Parathyroid adenoma (tissue), 2 donors: Measurements from ENCODE around the gene TNNI3.
"Not testable (repeated sequence)": the region's sequence is repeated elsewhere in the genome, so short reads cannot be mapped to it uniquely, and the experiment has no call there.

Source experiments
- H2AFZ ChIP-seq: fragments of 300-600 bp; sonication (generic); one replicate; pipeline ENCODE4 v1.7.0; 2017; ENCODE audit warnings: antibody characterized with exemption, mild to moderate bottlenecking
- H3K27ac ChIP-seq: fragments of 300-600 bp; sonication (generic); one replicate; pipeline ENCODE4 v1.7.0; 2017
- H3K27me3 ChIP-seq: fragments of 300-600 bp; sonication (generic); one replicate; pipeline ENCODE4 v1.7.0; 2017; ENCODE audit warnings: low read length; ENCODE audit not compliant: control insufficient read depth, insufficient read depth
- H3K36me3 ChIP-seq: fragments of 300-600 bp; sonication (generic); one replicate; pipeline ENCODE4 v1.7.0; 2017; ENCODE audit warnings: low read length; ENCODE audit not compliant: control insufficient read depth, insufficient read depth
- H3K4me1 ChIP-seq: fragments of 300-600 bp; sonication (generic); one replicate; pipeline ENCODE4 v1.7.0; 2017; ENCODE audit warnings: control low read depth
- H3K4me2 ChIP-seq: fragments of 300-600 bp; sonication (generic); one replicate; pipeline ENCODE4 v1.7.0; 2017; ENCODE audit warnings: low read length
- H3K4me3 ChIP-seq: fragments of 300-600 bp; sonication (generic); one replicate; pipeline ENCODE4 v1.7.0; 2017; ENCODE audit warnings: low read depth, low read length
- H3K79me2 ChIP-seq: fragments of 300-600 bp; sonication (generic); one replicate; pipeline ENCODE4 v1.7.0; 2017; ENCODE audit warnings: control low read depth
- H3K9ac ChIP-seq: fragments of 300-600 bp; sonication (generic); one replicate; pipeline ENCODE4 v1.7.0; 2017; ENCODE audit warnings: mild to moderate bottlenecking
- H3K9me3 ChIP-seq: fragments of 300-600 bp; sonication (generic); one replicate; pipeline ENCODE4 v1.7.0; 2017; ENCODE audit warnings: low read length; ENCODE audit not compliant: control insufficient read depth
- TF ChIP-seq, protein P1 (sequence below): fragments of 300-600 bp; sonication (generic); IDR thresholded peaks from one replicate; pipeline ENCODE4 v1.7.0; 2017; ENCODE audit warnings: antibody characterized with exemption, mild to moderate bottlenecking
- donor health status: primary hyperparathyroidism.

TNNI3 gene

GRCh38 chr19:55173714-55174409 lies 16.3 kb upstream of the TNNI3 start:
- Histone ChIP-seq H2AFZ (peak overlapping the region; percentile 65), H3K4me1 (no peaks in the 10 kb centered on the region), H3K79me2 (no peaks in the 10 kb centered on the region), H3K4me2 (peak overlapping the region; percentile 95), H3K9me3 (no peaks in the 10 kb centered on the region), H3K27ac (no peak overlapping the region), H3K36me3 (no peaks in the 10 kb centered on the region), H3K9ac (no peak overlapping the region), H3K27me3 (no peaks in the 10 kb centered on the region), H3K4me3 (peak overlapping the region; percentile 60)
- TF ChIP-seq, protein P1, sequence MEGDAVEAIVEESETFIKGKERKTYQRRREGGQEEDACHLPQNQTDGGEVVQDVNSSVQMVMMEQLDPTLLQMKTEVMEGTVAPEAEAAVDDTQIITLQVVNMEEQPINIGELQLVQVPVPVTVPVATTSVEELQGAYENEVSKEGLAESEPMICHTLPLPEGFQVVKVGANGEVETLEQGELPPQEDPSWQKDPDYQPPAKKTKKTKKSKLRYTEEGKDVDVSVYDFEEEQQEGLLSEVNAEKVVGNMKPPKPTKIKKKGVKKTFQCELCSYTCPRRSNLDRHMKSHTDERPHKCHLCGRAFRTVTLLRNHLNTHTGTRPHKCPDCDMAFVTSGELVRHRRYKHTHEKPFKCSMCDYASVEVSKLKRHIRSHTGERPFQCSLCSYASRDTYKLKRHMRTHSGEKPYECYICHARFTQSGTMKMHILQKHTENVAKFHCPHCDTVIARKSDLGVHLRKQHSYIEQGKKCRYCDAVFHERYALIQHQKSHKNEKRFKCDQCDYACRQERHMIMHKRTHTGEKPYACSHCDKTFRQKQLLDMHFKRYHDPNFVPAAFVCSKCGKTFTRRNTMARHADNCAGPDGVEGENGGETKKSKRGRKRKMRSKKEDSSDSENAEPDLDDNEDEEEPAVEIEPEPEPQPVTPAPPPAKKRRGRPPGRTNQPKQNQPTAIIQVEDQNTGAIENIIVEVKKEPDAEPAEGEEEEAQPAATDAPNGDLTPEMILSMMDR = no peak

DNA sequence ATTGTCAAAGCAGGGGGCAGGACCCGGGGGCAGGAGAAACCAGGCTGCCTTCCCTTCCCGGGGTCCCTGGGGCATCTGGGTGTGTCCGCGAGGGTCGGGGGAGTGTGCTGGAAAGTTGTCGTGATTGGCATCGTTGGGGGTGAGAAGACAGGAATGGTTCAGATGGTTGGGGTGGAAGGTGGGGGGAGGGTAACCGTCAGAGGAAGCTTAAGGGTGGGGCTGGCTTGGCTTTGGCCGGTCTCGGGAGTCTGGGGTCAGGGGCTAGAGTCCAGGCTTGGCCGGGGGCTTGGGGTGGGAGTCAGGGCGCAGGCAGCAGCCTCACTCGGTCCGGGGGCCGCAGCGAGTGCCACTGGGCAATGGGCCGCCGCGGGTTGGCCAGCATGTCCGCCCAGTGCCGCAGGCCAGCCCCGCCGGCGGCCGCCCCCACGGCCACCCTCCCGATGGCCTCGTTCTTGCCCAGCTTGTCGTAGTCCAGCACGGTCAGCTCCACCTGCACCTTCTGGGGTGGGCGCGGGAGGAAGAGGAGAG lies 15.7 kb upstream of the TNNI3 start:
- H3K27ac ChIP-seq = no peak overlapping the region
- no peaks in the 10 kb centered on the region for H3K9me3 ChIP-seq
- H3K27me3 ChIP-seq = no peaks in the 10 kb centered on the region
- H3K79me2 ChIP-seq = no peaks in the 10 kb centered on the region
- H3K4me1 ChIP-seq = no peaks in the 10 kb centered on the region
- H3K36me3 ChIP-seq = no peaks in the 10 kb centered on the region
- peak overlapping the region; percentile 95 for H3K4me2 ChIP-seq
- no peak overlapping the region for H3K9ac ChIP-seq
- peak overlapping the region; percentile 60 for H3K4me3 ChIP-seq
- TF ChIP-seq, protein P1 = no peak
- H2AFZ ChIP-seq = peak overlapping the region; percentile 65

- TF ChIP-seq, protein P1 = no peak
- Histone ChIP-seq H3K4me1 (no peaks in the 10 kb centered on the region), H3K9me3 (no peaks in the 10 kb centered on the region), H3K4me2 (no peak overlapping the region), H3K27me3 (no peaks in the 10 kb centered on the region), H3K36me3 (no peaks in the 10 kb centered on the region), H3K79me2 (no peaks in the 10 kb centered on the region), H3K4me3 (no peak overlapping the region), H2AFZ (no peak overlapping the region), H3K27ac (no peak overlapping the region), H3K9ac (no peak overlapping the region)
These were observed 15.2 kb upstream of the TNNI3 start for GRCh38 chr19:55172741-55173140.

- not testable (repeated sequence) for H2AFZ ChIP-seq, H3K27ac ChIP-seq, H3K79me2 ChIP-seq, H3K36me3 ChIP-seq, H3K9me3 ChIP-seq, H3K27me3 ChIP-seq, H3K9ac ChIP-seq, H3K4me2 ChIP-seq, H3K4me1 ChIP-seq, H3K4me3 ChIP-seq
These were observed 14.8 kb upstream of the TNNI3 start for GRCh38 chr19:55172318-55172717.

GRCh38 chr19:55171440-55171839 lies 13.9 kb upstream of the TNNI3 start:
- no peaks in the 10 kb centered on the region for H3K9me3 ChIP-seq
- H3K4me2 ChIP-seq = no peak overlapping the region

More at GRCh38 chr19:55171440-55171839, 13.9 kb upstream of the TNNI3 start:
- TF ChIP-seq, protein P1 = no peak
- Histone ChIP-seq H3K27me3 (no peaks in the 10 kb centered on the region), H3K4me1 (peaks cover 5% of the 10 kb centered on the region), H3K9ac (no peak overlapping the region), H3K36me3 (no peaks in the 10 kb centered on the region), H3K79me2 (no peaks in the 10 kb centered on the region), H2AFZ (no peak overlapping the region), H3K27ac (no peak overlapping the region), H3K4me3 (no peak overlapping the region)
